Brain pericyte (primary cell): ENCODE data around the gene FBL.
A peak's percentile ranks its signal among the peaks of the same experiment; 100 is the strongest.
"Not testable (repeated sequence)": the region's sequence is repeated elsewhere in the genome, so short reads cannot be mapped to it uniquely, and the experiment has no call there.

Source experiments
- DNase-seq: peaks from one replicate; pipeline ENCODE4 v3.0.0-alpha.2; 2012; ENCODE audit warnings: low read depth, low spot score

The FBL gene

DNA sequence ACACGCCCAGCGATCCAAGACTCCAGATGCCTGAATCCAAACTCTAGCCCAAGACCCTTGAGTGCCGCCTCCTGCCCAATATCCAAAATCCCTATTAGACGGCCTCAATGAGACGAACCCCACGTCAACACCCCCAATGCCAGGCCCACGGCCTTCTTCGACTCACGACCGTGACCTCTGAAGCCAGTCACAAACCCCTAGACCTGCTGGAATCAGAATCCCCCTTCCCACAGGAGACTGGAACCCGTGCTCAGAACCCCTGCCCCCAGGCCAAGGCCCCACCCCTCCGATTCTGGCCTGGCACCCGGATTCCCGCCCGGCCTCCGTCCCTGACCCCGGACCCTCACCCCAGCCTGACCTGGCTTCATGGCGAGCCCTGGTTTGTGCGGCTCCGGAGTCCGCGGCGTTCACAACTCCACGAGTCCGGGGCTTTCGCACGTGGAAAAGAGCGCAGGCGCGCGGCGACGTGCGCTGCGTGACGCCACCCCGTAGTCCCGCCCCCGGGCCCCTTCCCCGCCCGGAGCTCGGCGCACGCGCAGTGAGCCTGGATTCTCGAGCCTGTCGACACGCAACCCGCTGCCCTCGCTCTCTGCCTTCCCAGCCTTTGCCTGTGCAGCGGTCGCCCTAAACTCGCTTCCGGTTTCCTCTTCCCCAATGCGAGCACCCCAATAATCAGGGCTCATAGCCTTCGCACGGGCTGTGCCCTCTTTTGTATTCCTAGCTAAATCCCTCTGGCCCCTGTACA lies at the start of gene FBL:
FBL (minus strand) TSS at position 447 of the 745 bp plus-strand sequence; CDS start at position 368, 79 bp downstream.
- peak; percentile 62 for DNase-seq

GRCh38 chr19:39895096-39895495 lies 48.9 kb upstream of the FBL start:
- not testable (repeated sequence) for DNase-seq

GRCh38 chr19:39894236-39894606 lies 48.0 kb upstream of the FBL start:
- not testable (repeated sequence) for DNase-seq

DNA sequence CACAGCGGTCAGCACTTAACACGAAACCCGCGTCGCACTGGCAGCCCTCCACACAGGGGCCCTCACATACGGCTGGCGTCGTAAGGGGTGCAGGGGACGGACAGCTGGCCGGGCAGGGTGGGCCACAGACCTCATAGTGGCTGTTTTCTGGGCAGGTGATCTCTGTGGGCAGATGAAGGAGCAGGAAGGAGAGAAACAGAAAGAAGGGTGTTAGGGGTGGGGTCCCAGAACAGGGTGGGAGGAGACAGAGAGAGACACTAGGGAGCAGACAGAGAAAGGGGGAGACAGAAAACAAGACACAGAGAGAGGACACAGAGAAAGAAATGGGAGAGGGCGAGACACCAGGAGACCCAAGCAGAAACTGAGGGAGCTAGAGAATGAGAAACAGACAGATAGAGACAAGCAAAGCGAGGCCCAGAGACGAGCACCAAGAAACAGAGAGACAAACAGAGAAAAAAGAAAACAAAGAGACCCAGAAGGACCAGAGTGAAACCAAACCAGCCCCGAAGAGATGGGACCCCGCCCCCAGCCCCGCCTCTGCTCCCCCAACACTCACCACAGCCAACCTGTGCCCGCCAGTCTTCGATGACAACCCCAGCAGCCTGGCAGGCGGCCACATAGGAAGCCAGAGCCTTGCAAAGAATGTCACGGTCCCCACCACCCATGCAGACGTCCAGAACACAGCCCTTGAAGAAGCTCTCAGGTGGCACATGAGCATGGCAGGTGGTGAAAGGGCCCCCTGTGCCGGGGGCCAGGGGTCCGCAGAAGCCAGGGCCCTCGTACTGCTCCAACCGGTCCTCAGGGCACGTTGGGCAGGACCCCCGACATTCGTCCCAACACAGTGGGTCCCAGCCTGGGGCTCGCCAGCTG lies 47.4 kb upstream of the FBL start:
- not testable (repeated sequence) for DNase-seq

DNA sequence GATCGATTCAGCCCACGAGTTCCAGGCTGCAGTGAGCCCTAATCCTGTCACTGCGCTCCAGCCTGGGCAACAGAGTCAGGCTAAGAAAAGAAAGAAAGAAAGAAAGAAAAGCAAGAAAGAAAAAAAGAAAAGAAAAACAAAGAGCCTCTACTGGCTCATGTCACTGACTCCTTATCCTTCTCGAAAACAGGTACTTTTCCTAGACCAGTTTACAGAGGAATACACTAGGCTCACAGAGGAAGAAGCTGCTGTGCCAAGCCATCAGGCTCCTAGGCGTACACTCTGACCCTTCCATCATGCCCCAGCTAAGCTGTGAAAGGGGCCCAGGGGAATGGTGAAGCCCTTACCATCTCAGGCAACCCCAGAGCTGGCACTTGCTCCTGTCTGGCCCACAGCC lies 46.3 kb upstream of the FBL start:
- DNase-seq, result not testable (repeated sequence)

DNA sequence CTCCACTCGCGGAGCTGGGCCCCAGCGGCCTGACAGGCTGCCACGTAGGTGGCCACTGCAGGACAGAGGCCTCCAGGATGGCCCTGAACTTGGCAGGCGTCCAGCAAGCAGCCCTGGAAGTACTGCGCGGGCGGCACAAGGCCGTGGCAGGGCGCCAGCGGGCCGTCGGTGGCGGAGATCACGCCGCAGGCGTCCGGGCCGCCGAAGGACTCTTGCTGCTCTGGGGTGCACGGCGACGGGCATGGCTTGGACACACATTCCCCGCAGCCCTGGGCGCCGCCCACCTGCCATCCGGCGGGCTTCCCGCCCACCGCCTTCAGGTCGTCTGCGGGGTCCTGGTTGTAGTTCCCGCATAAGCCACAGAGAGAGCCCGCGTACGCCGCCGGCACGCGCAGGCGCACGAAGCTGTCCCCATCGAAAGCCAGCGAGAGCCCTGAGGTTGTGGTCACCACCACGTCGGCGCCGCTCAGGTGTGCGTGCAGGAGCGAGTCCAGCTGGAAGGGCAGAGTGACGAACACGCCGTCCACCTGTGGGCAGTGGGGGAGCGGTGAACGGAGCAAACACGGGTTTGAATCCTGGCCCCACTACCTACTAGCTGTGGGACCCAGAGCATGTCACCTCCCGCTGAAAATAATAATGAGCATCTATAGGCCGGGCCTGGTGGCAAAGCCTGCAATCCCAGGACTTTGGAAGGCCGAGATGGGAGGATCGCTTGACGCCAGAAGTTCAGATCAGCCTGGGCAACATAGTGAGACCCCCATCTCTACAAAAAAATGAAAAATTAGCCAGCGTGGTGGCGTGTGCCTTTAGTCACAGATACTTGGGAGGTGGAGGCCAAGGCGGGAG lies 45.7 kb upstream of the FBL start:
- not testable (repeated sequence) for DNase-seq

DNA sequence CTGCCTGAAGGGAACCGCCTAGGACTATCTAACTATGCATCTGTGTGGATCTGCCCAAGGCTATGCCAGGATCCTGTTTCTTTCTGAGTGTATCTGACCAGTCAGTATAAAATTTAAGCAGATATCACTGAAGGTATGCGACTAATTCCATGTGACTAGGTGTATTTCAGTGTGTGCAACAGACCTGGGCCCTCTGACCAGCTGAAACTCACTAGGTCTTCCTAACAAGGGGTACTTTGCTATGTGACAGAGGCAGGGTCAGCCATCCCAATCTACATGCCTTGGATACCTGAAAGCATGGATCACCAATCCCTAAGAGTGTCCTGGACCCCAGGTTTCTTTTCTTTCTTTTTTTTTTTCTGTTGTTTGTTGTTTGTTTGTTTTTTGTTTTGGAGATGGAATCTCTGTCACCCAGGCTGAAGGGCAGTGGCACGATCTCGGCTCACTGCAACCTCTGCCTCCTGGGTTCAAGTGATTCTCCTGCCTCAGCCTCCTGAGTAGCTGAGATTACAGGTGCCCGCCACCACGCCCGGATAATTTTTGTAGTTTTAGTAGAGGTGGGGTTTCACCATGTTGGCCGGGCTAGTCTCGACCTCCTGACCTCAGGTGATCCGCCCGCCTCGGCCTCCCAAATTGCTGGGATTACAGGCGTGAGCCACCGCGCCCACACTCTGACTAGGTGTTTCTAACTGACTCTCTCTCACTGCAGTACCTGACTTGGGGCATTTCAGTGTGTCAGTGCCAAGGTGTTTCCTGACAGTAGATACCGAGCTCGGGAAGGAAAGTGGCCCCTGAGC lies 44.8 kb upstream of the FBL start:
- no peak for DNase-seq

- not testable (repeated sequence) for DNase-seq
These were observed 43.9 kb upstream of the FBL start for GRCh38 chr19:39889872-39890754.

- DNase-seq, result not testable (repeated sequence)
These were observed 41.3 kb upstream of the FBL start for GRCh38 chr19:39887456-39887951.

- DNase-seq, result not testable (repeated sequence)
These were observed 39.8 kb upstream of the FBL start for GRCh38 chr19:39885821-39886554.

GRCh38 chr19:39884721-39885120 lies 38.5 kb upstream of the FBL start:
- DNase-seq, result not testable (repeated sequence)

DNA sequence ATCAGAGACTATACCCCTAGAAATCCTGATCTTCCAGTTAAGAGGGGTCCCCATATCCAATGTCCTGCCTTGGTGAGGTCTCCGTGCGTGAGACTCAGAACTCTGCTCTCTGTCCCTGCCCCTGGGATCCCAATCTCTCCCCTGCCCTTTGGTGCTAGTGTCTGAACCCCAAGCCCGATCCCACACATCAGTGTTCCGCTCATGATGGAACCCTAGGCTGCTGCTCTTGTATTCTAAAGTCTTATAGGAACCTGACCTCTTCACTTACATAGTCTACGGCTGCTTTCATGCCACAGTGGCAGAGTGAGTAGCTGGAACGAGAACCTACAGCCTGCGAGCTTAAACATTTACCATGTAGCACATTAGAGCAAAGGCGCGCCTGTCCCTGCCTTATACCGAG lies 36.5 kb upstream of the FBL start:
- DNase-seq, result not testable (repeated sequence)

- not testable (repeated sequence) for DNase-seq
These were observed 35.4 kb upstream of the FBL start for GRCh38 chr19:39881495-39882110.

- DNase-seq, result not testable (repeated sequence)
These were observed 34.1 kb upstream of the FBL start for GRCh38 chr19:39880241-39880640.

GRCh38 chr19:39879796-39880195 lies 33.6 kb upstream of the FBL start:
- DNase-seq, result not testable (repeated sequence)

DNA sequence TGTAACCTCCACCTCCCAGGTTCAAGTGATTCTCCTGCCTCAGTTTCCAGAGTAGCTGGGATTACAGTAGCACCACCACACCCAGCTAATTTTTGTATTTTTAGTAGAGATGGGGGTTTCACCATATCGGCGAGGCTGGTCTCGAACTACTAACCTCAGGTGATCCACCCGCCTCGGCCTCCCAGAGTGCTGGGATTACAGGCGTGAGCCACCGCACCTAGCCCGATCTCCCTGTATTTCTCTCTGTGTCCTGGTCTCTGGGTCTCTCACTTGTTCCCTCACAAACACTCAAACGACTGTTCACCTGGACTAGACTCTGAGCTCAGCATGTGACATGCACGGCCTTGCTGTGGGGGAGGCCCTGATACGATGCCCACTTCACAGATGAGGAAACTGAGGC lies 32.7 kb upstream of the FBL start:
- not testable (repeated sequence) for DNase-seq

GRCh38 chr19:39878398-39878797 lies 32.2 kb upstream of the FBL start:
- no peak for DNase-seq

DNA sequence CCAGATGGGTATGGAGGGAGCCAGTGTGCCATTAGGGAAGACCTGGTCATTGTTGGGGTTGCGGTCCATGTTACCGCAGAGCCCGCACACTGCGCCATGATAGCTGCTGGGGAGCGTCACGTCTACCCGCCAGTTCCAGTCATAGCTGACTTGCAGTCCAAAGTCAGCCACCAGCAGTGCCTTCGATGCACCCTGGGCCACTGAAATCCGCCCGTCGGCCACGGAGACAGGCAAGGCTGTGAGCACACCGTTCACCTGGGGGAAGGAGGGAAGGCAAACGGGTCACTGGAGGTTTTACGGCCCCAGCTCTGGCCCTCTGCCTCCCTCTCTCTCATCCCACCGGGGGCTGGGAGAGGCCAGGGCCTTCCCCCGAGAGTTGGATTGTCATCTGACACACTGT lies 31.8 kb upstream of the FBL start:
- DNase-seq, result not testable (repeated sequence)
